Hematopoietic multipotent progenitor cell treated with erythropoietin and hydrocortisone succinate and interleukin-3 and kit ligand, for 8 days (in vitro differentiated cells): ENCODE data around the gene KCNJ10.

ENCODE experiments used
- DNase-seq: peaks from one replicate; pipeline ENCODE4 v3.0.0-alpha.2; 2015

Gene KCNJ10

GRCh38 chr1:159957824-159958268, 112.1 kb downstream of the KCNJ10 start:
- DNase-seq, result peak; percentile 91

- DNase-seq, result no peak
Measured at GRCh38 chr1:159955456-159955855, 114.5 kb downstream of the KCNJ10 start.

- no peak for DNase-seq
Measured at GRCh38 chr1:159953536-159954515, 116.1 kb downstream of the KCNJ10 start, which contains the start of gene SLAMF9. TSS of gene SLAMF9 (minus strand) at chr1:159954237. CDS start at chr1:159954137, 100 bp downstream.

- no peak for DNase-seq
Measured at GRCh38 chr1:159952932-159953331, 117.0 kb downstream of the KCNJ10 start.

DNA sequence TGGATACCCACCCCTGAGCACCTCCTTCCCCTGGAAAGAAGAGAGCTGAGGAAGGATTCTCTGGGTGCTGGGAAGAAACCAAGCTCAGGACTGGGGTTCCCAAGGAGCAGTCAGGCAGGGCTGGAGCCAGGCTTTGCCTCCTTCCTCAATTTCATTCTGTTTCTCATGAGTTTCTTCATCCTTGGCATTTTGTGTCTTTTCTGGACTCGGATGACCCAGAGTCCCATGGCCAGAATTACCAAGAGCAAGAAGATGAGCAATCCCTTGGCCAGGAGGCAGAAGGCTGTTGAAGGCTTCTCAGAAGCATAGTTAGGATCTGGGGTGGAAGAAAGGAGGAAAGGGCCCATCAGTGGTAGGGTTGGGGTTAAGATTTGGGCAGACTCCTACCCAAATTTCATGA, 118.4 kb downstream of the KCNJ10 start:
- DNase-seq, result no peak

- DNase-seq, result no peak
Measured at GRCh38 chr1:159951016-159951415, 118.9 kb downstream of the KCNJ10 start.

- DNase-seq, result no peak
Measured at GRCh38 chr1:159949981-159950381, 120.0 kb downstream of the KCNJ10 start.

DNA sequence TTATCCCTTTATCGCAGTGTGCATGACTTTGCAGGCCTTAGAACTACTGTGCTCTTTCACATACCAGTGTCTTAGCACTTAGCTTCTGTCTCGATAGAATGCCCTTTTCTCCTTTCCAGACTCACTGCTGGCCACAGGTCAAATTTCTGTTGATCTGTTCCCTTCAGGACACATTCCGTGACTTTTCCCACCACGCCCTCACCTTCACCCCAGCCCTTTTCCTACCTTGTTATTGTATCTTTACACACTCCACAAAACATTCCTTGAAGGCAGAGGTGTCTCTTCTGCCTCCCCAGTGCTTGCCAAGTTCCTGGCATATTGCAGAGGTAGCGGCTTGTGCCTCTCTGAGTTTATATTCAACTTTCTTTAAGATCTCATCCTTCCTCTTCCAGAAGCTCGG, 120.8 kb downstream of the KCNJ10 start:
- DNase-seq, result no peak
